ENCODE data around the gene THRA.

THRA gene

DNA sequence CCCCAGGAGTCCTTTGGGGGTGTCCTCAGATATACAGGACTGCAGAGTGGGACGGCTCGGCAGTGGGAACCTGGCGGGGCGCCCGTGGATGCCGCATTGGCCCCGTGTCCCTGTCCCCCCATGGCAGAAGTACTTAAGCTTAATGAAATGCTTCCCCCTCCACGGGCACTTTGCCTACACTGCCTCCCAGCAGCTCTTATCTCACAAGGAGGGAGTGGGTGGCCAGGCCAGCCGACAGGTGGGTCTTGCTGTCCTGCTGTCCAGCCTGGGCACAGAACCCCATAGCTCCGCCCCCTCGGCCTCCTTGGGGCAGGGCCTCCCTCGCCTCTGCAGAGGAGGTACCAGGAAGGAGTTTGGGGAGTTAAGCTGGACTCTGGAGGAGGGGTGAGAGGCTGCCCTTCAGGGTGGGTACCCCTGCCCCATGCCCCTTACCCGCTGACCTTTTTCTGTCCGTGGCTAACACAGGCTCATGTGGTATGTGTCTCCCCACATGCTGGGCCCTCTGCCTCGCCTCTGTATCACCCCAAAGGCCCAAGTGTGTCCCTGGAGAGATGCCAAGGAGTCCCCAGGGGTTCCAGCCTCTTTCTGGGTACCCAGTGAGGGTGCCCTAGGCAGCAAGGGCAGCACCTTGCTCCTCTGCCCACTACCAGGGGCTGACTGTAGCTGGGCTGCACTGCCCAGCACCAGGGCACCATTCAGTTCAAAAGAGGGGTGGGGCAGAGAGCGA lies 8.7 kb downstream of the THRA start:
- TF ChIP-seq, protein P1, sequence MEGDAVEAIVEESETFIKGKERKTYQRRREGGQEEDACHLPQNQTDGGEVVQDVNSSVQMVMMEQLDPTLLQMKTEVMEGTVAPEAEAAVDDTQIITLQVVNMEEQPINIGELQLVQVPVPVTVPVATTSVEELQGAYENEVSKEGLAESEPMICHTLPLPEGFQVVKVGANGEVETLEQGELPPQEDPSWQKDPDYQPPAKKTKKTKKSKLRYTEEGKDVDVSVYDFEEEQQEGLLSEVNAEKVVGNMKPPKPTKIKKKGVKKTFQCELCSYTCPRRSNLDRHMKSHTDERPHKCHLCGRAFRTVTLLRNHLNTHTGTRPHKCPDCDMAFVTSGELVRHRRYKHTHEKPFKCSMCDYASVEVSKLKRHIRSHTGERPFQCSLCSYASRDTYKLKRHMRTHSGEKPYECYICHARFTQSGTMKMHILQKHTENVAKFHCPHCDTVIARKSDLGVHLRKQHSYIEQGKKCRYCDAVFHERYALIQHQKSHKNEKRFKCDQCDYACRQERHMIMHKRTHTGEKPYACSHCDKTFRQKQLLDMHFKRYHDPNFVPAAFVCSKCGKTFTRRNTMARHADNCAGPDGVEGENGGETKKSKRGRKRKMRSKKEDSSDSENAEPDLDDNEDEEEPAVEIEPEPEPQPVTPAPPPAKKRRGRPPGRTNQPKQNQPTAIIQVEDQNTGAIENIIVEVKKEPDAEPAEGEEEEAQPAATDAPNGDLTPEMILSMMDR (IDR thresholded peaks at IDR 0.05; ENCODE audit: low read depth, low read length), result no peak
- H3K4me3 ChIP-seq (ENCODE audit: low read depth, low read length), result no peak overlapping the region

DNA sequence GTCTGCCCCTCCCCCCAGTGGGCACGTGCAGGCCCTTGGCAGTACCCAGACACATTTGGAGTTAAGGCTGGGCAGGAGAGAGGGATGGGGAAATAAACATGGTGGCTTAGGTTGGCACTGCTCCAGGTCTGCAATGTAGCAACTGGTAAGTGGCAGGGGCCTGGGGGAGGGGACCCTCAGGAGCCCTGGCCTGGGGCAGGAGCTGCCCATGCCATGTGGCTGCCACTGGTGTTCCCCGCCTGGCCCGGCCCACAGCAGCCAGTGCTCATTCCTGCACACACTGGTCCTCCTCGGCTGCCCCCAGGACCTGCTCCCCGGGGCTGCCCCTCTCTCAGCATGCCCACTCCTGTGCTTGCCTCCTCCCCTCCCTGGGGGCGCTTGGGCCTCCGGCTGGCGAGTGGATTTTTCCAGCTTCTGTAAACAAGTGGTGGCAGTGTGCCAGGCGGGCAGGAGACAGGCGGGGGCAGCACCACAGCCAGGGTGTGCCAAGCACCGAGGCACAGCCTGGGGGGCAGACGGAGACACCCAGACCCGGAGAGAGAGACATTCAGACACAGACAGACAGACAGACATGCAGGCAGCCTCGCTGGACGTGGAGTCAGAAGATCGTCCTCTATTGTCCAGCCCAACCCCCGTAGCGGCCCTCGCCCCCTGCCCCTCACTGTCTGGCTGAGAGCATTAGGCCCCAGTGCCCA lies 9.4 kb downstream of the THRA start:
- TF ChIP-seq, protein P1 (IDR thresholded peaks at IDR 0.05; ENCODE audit: low read depth, low read length), result no peak
- H3K4me3 ChIP-seq (ENCODE audit: low read depth, low read length), result no peak overlapping the region

- TF ChIP-seq, protein P1 (IDR thresholded peaks at IDR 0.05; ENCODE audit: low read depth, low read length), result no peak
- H3K4me3 ChIP-seq (ENCODE audit: low read depth, low read length), result no peak overlapping the region
Observed at GRCh38 chr17:40072735-40073346, 10.1 kb downstream of the THRA start.

DNA sequence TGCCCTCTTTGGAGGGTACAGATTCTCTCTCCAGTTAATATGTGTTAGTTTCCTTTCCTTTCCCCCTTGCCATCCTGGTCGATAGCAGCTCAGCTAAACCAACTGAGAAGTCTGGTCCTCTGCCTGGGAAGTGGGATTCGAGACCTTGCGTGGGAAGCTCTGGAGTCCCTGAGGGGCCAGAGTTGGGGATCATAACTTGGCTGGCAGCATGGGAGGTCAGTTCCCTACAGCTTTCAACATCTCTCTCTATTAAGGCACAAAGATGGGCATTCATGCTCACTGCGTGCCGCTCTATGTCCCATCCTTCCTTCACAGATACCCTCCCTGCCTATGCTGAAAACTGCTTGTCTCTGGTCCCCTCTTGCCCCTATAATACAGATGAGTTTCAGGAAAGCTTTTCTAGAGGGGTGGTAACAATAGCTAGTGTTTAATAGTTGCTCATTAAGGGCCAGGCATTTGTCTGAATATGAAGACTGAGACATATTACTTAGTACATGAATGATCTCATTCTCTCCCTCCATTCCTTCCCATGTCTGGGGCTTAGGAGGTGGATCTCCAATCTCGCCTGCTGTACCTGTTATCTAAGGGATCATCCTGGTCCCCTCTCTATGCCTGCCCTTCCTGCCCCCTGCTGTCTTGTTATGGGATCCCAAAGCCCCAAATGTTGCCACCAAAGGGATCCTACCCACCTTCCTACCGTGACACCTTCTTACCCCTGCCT lies 10.8 kb downstream of the THRA start:
- H3K4me3 ChIP-seq (ENCODE audit: low read depth, low read length), result no peak overlapping the region
- TF ChIP-seq, protein P1 (IDR thresholded peaks at IDR 0.05; ENCODE audit: low read depth, low read length), result no peak

- TF ChIP-seq, protein P1 (IDR thresholded peaks at IDR 0.05; ENCODE audit: low read depth, low read length), result no peak
- no peak overlapping the region for H3K4me3 ChIP-seq (ENCODE audit: low read depth, low read length)
Observed at GRCh38 chr17:40074175-40074512, 11.4 kb downstream of the THRA start.

- H3K4me3 ChIP-seq (ENCODE audit: low read depth, low read length), result no peak overlapping the region
Observed at GRCh38 chr17:40074871-40075200, 12.1 kb downstream of the THRA start.

More at GRCh38 chr17:40074871-40075200, 12.1 kb downstream of the THRA start:
- TF ChIP-seq, protein P1 (IDR thresholded peaks at IDR 0.05; ENCODE audit: low read depth, low read length), result no peak
